Measurements from ENCODE around the gene SPRYD3.

Gene SPRYD3

DNA sequence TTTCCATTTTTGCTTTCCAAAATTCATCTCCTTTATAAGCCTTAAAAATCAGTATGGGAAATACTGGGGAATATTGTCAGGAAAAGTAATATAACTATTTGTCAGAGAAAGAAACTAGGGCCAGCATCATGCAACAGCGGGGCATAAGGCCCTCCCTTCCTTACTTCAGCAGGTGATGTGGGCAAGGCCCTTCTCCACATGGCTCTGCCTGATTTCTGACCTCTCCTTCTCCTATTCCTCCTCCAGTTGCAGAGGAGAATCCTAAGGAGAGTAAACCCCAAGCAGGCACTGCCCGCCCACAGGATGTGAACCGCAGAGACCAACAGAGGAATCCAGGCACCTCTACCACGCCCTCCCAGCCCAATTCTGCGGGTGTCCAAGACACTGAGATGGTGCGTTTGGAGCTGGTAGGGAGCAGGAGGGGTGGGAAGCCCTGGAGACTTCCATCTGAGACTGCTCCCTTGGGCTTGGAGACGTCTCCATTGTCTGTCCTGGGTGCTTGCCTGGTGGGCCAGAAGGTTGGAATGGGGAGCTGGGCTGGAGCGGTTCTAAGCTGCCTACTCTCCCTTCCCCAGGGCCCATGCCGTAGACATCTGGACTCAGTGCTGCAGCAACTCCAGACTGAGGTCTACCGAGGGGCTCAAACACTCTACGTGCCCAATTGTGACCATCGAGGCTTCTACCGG, 21.4 kb upstream of the SPRYD3 start:
- Histone ChIP-seq H3K9me3 (ENCODE audit: low read length) (no peaks in the 10 kb centered on the region), H3K9me2 (ENCODE audit: low read depth, low read length) (no peaks in the 10 kb centered on the region), H3K79me2 (ENCODE audit: insufficient read depth, low read length) (no peaks in the 10 kb centered on the region), H3K9ac (ENCODE audit: low read length) (no peak overlapping the region), H3K4me2 (ENCODE audit: low read length) (no peak overlapping the region), H2AFZ (ENCODE audit: low read length) (no peak overlapping the region), H4K20me1 (ENCODE audit: insufficient read depth, low read length) (no peaks in the 10 kb centered on the region), H3K4me3 (ENCODE audit: low read depth, low read length, poor library complexity, severe bottlenecking) (no peak overlapping the region), H3F3A (ENCODE audit: insufficient read depth, low read length) (no peaks in the 10 kb centered on the region), H3K27me3 (ENCODE audit: insufficient read depth, low read length) (peaks cover 5% of the 10 kb centered on the region; the same call in 1 of the 2 replicates), H3K36me3 (ENCODE audit: insufficient read depth, low read length) (no peaks in the 10 kb centered on the region), H3K4me1 (ENCODE audit: insufficient read depth, low read length, severe bottlenecking) (peaks cover 50% of the 10 kb centered on the region), H3K27ac (ENCODE audit: low read depth, low read length, poor library complexity, severe bottlenecking) (no peak overlapping the region)
- TF ChIP-seq, protein P1, sequence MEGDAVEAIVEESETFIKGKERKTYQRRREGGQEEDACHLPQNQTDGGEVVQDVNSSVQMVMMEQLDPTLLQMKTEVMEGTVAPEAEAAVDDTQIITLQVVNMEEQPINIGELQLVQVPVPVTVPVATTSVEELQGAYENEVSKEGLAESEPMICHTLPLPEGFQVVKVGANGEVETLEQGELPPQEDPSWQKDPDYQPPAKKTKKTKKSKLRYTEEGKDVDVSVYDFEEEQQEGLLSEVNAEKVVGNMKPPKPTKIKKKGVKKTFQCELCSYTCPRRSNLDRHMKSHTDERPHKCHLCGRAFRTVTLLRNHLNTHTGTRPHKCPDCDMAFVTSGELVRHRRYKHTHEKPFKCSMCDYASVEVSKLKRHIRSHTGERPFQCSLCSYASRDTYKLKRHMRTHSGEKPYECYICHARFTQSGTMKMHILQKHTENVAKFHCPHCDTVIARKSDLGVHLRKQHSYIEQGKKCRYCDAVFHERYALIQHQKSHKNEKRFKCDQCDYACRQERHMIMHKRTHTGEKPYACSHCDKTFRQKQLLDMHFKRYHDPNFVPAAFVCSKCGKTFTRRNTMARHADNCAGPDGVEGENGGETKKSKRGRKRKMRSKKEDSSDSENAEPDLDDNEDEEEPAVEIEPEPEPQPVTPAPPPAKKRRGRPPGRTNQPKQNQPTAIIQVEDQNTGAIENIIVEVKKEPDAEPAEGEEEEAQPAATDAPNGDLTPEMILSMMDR (IDR thresholded peaks at IDR 0.05; ENCODE audit: low read length) = no peak
- TF ChIP-seq EZH2 (IDR thresholded peaks at IDR 0.05; ENCODE audit: borderline replicate concordance, low read length) = no peak

DNA sequence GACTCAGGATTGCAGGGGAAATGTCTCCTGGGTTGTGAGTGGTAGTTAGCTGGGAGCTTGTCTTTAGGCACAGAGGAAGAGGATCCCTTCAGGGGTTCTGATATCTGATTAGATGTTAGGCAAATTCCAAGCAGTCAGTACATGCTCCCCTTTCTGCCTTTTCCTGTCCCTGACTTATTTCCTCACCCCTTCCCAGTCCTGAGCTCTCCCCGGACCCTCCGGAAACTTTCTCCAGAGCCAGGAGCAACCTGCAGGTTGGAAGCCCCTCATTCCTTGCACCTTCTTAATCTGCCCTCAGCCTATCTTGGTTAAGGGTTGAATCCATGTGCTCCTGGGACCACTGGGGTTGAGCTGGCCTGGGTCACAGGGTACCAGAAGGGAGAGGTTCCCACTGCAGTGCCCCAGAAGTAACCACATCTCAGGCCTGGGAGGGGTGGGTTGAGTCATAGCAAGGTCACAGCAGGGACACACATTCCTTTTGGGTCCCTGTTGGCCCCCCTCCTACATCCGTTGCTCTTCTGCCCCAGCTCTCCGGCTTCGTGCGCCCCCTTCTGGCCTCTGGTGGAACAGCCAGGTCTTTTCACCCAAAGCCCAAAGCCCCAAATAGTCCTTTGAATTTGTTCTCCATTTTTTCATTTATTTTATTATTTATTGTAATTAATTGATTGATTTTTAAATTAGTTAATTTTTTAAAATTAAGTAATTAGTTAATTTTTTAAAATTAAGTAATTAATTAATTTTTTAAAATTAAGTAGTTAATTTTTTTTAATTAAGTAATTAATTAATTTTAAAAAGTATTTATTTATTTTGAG, 20.1 kb upstream of the SPRYD3 start:
- Histone ChIP-seq H3K4me2 (ENCODE audit: low read length) (no peak overlapping the region), H3K4me1 (ENCODE audit: insufficient read depth, low read length, severe bottlenecking) (peaks cover 45% of the 10 kb centered on the region), H3K9ac (ENCODE audit: low read length) (no peak overlapping the region)

DNA sequence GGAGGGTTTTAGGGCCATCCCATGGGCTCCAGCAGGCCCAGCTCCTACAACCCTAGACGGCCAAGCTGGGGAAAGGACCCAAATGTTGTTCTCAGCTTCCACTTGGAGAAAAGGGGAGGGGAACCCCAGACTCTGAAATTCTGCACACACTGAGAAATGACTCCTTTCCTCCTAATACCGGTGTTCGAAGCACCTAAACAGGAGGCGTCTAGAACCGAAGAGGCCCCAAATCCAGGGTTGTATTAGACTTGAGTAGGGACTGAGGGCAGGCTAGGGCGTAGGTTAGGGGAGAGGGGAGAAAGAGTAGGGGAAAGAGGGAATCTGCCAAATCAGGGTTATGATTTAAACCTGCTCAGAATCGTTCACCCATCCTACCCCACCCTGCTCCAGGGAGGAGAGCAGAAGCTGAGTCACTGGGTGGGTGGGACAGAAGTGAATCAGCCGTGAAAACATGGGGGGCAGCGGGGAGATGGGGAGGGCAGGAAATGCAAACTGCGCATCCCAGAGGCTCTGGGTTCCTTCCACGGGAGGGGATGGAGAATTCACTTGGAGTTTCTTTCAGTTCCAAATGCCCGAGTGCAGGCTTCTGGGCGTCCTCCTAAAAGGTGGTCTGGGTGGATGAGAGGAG, 19.3 kb upstream of the SPRYD3 start:
- Histone ChIP-seq H3K4me1 (ENCODE audit: insufficient read depth, low read length, severe bottlenecking) (peaks cover 37% of the 10 kb centered on the region), H3K9ac (ENCODE audit: low read length) (peak overlapping the region; percentile 65), H3F3A (ENCODE audit: insufficient read depth, low read length) (no peaks in the 10 kb centered on the region), H2AFZ (ENCODE audit: low read length) (no peak overlapping the region), H3K4me2 (ENCODE audit: low read length) (peak overlapping the region; percentile 93), H3K36me3 (ENCODE audit: insufficient read depth, low read length) (no peaks in the 10 kb centered on the region), H3K9me2 (ENCODE audit: low read depth, low read length) (no peaks in the 10 kb centered on the region), H3K4me3 (ENCODE audit: low read depth, low read length, poor library complexity, severe bottlenecking) (peak overlapping the region; percentile 61), H4K20me1 (ENCODE audit: insufficient read depth, low read length) (no peaks in the 10 kb centered on the region), H3K9me3 (ENCODE audit: low read length) (no peaks in the 10 kb centered on the region), H3K27me3 (ENCODE audit: insufficient read depth, low read length) (peaks cover 5% of the 10 kb centered on the region; the same call in 1 of the 2 replicates), H3K27ac (ENCODE audit: low read depth, low read length, poor library complexity, severe bottlenecking) (no peak overlapping the region), H3K79me2 (ENCODE audit: insufficient read depth, low read length) (no peaks in the 10 kb centered on the region)
- TF ChIP-seq, protein P1 (IDR thresholded peaks at IDR 0.05; ENCODE audit: low read length) = no peak
- TF ChIP-seq EZH2 (IDR thresholded peaks at IDR 0.05; ENCODE audit: borderline replicate concordance, low read length) = no peak

More for the DNA sequence above, 20.1 kb upstream of the SPRYD3 start:
- Histone ChIP-seq H3F3A (ENCODE audit: insufficient read depth, low read length) (no peaks in the 10 kb centered on the region), H3K36me3 (ENCODE audit: insufficient read depth, low read length) (no peaks in the 10 kb centered on the region), H3K27me3 (ENCODE audit: insufficient read depth, low read length) (peaks cover 5% of the 10 kb centered on the region; the same call in 1 of the 2 replicates), H3K27ac (ENCODE audit: low read depth, low read length, poor library complexity, severe bottlenecking) (no peak overlapping the region), H4K20me1 (ENCODE audit: insufficient read depth, low read length) (no peaks in the 10 kb centered on the region), H3K9me2 (ENCODE audit: low read depth, low read length) (no peaks in the 10 kb centered on the region), H3K9me3 (ENCODE audit: low read length) (no peaks in the 10 kb centered on the region), H2AFZ (ENCODE audit: low read length) (no peak overlapping the region), H3K79me2 (ENCODE audit: insufficient read depth, low read length) (no peaks in the 10 kb centered on the region), H3K4me3 (ENCODE audit: low read depth, low read length, poor library complexity, severe bottlenecking) (no peak overlapping the region)
- TF ChIP-seq, protein P1 (IDR thresholded peaks at IDR 0.05; ENCODE audit: low read length) = peak; percentile 92
- TF ChIP-seq EZH2 (IDR thresholded peaks at IDR 0.05; ENCODE audit: borderline replicate concordance, low read length) = no peak
